GM12878 (cell line): Measurements from ENCODE around the gene CNNM3. TPM values are rescaled to one million over a fixed set of nuclear protein-coding genes. Genes with fewer than 3 reads are reported as not detected.
A peak's percentile ranks its signal among the peaks of the same experiment; 100 is the strongest.

Experiments
- ATF3 ChIP-seq: IDR thresholded peaks from 2 replicates; pipeline ENCODE4 v1.6.1; 2011; ENCODE audit warnings: low read depth, mild to moderate bottlenecking, low read length, moderate library complexity, borderline replicate concordance; ENCODE audit errors: extremely low read depth
- BRCA1 ChIP-seq: IDR thresholded peaks from 2 replicates; pipeline ENCODE4 v1.6.1; 2011; ENCODE audit warnings: low read depth, low read length, improper control_type of control experiment
- GATAD2B ChIP-seq: fragments of 450-650 bp; conservative IDR thresholded peaks from 2 replicates; pipeline ENCODE4 v1.6.1; 2017; ENCODE audit warnings: low read depth, mild to moderate bottlenecking, moderate library complexity
- HDAC6 ChIP-seq: fragments of 200-600 bp; sonication (generic); IDR thresholded peaks from one replicate; pipeline ENCODE4 v1.8.0; 2017; ENCODE audit warnings: antibody characterized with exemption; ENCODE audit not compliant: unreplicated experiment
- IRF4 ChIP-seq: IDR thresholded peaks from 2 replicates; pipeline ENCODE4 v1.6.1; 2011; ENCODE audit warnings: low read depth, low read length
- IRF5 ChIP-seq: fragments of 450-650 bp; IDR thresholded peaks from 2 replicates; pipeline ENCODE4 v1.6.1; 2017; ENCODE audit warnings: borderline replicate concordance
- NBN ChIP-seq: fragments of 450-650 bp; IDR thresholded peaks from 2 replicates; pipeline ENCODE4 v1.6.1; 2016
- NR2C2 ChIP-seq: IDR thresholded peaks from 2 replicates; pipeline ENCODE4 v1.6.1; 2011; ENCODE audit warnings: borderline replicate concordance, low read depth; ENCODE audit not compliant: control insufficient read depth, insufficient read length
- PML ChIP-seq: IDR thresholded peaks from 2 replicates; pipeline ENCODE4 v1.6.1; 2012; ENCODE audit warnings: low read length, inconsistent platforms
- POLR2A ChIP-seq: IDR thresholded peaks from 2 replicates; pipeline ENCODE4 v1.6.1; 2011; ENCODE audit warnings: low read depth, mild to moderate bottlenecking, low read length
- RAD21 ChIP-seq: IDR thresholded peaks from 2 replicates; pipeline ENCODE4 v1.6.1; 2011; ENCODE audit warnings: mild to moderate bottlenecking, low read depth, low read length, moderate library complexity; ENCODE audit not compliant: insufficient read depth
- RBBP5 ChIP-seq: fragments of 200-600 bp; sonication (generic); conservative IDR thresholded peaks from 2 replicates; pipeline ENCODE4 v1.6.1; 2016
- RFX5 ChIP-seq: IDR thresholded peaks from 2 replicates; pipeline ENCODE4 v1.6.1; 2011; ENCODE audit warnings: low read depth, low read length, improper control_type of control experiment
- SMAD1 ChIP-seq: fragments of 450-650 bp; IDR thresholded peaks from 2 replicates; pipeline ENCODE4 v1.6.1; 2018; ENCODE audit warnings: mild to moderate bottlenecking, low read depth; ENCODE audit not compliant: partially characterized antibody
- WRNIP1 ChIP-seq: IDR thresholded peaks from 2 replicates; pipeline ENCODE4 v1.6.1; 2011; ENCODE audit warnings: low read depth, low read length, improper control_type of control experiment, borderline replicate concordance
- polyA plus RNA-seq, 11 experiments: library from polyadenylated mRNA; depleted of rRNA in 4 of 11; unstranded in 6 of 11; stranded (reverse) in 5 of 11; fragments of >200 nt; fragmentation: Nextera tagmentation in 4 of 11; fragmentation: Illumina TruSeq in 1 of 11; extraction: Ambion mirVana in 4 of 11; extraction: Trizol in 1 of 11; gene quantifications; 1 replicate in 1 of 11; 2 replicates in 10 of 11; pipeline versions ENCODE4 v1.2.1 to v1.2.3, GENCODE V29; 2011 to 2016; ENCODE audit warnings: inconsistent platforms in 2 of 11, missing spikeins in 2 of 11, low read depth in 1 of 11
- total RNA-seq, 4 experiments: library from RNA; depleted of rRNA in 3 of 4; stranded (reverse); fragments of >200 nt in 3 of 4; fragmentation: Illumina TruSeq in 1 of 4; extraction: Trizol in 1 of 4; gene quantifications; 2 replicates each; pipeline versions ENCODE4 v1.2.1 to v1.2.3, GENCODE V29; 2013 to 2021
- TF ChIP-seq, protein P1 (sequence below): fragments of 450-650 bp; IDR thresholded peaks from 2 replicates; pipeline ENCODE4 v1.6.1; 2017; ENCODE audit warnings: mild to moderate bottlenecking, moderate library complexity
- TF ChIP-seq, protein P2 (sequence below): fragments of 450-650 bp; formaldehyde crosslinking; IDR thresholded peaks from 2 replicates; pipeline ENCODE4 v1.4.0; 2022; ENCODE audit warnings: mild to moderate bottlenecking, moderate library complexity
- TF ChIP-seq, protein P3 (sequence below), 3 experiments: IDR thresholded peaks in 2 of 3; conservative IDR thresholded peaks in 1 of 3; 2 replicates each; pipeline ENCODE4 v1.5.1; 2011; ENCODE audit warnings: low read depth in 3 of 3, low read length in 3 of 3, mild to moderate bottlenecking in 3 of 3, control low read depth in 2 of 3, moderate library complexity in 2 of 3, inconsistent platforms in 1 of 3, mixed read lengths in 1 of 3; ENCODE audit not compliant: control insufficient read depth in 2 of 3, insufficient read depth in 1 of 3; ENCODE audit errors: extremely low read depth in 1 of 3

Gene CNNM3
- total and polyA plus RNA-seq, 10 of the 15 experiments (the other 5 are each of a cell fraction or from before 2014, with no cell fraction given): 0.72 to 14.3 (median 4.0) TPM

- TF ChIP-seq, protein P1, sequence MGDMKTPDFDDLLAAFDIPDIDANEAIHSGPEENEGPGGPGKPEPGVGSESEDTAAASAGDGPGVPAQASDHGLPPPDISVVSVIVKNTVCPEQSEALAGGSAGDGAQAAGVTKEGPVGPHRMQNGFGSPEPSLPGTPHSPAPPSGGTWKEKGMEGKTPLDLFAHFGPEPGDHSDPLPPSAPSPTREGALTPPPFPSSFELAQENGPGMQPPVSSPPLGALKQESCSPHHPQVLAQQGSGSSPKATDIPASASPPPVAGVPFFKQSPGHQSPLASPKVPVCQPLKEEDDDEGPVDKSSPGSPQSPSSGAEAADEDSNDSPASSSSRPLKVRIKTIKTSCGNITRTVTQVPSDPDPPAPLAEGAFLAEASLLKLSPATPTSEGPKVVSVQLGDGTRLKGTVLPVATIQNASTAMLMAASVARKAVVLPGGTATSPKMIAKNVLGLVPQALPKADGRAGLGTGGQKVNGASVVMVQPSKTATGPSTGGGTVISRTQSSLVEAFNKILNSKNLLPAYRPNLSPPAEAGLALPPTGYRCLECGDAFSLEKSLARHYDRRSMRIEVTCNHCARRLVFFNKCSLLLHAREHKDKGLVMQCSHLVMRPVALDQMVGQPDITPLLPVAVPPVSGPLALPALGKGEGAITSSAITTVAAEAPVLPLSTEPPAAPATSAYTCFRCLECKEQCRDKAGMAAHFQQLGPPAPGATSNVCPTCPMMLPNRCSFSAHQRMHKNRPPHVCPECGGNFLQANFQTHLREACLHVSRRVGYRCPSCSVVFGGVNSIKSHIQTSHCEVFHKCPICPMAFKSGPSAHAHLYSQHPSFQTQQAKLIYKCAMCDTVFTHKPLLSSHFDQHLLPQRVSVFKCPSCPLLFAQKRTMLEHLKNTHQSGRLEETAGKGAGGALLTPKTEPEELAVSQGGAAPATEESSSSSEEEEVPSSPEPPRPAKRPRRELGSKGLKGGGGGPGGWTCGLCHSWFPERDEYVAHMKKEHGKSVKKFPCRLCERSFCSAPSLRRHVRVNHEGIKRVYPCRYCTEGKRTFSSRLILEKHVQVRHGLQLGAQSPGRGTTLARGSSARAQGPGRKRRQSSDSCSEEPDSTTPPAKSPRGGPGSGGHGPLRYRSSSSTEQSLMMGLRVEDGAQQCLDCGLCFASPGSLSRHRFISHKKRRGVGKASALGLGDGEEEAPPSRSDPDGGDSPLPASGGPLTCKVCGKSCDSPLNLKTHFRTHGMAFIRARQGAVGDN: no peak
- TF ChIP-seq PML (peak; percentile 59; the same call in 1 of the 2 replicates), IRF4 (no peak), NBN (peak; percentile 60; the same call in 1 of the 2 replicates), NR2C2 (no peak), WRNIP1 (no peak), RFX5 (no peak), GATAD2B (peak; percentile 67), BRCA1 (no peak), IRF5 (no peak), HDAC6 (no peak), SMAD1 (no peak), RBBP5 (no peak), POLR2A (no peak; the same call in 1 of the 2 replicates), RAD21 (no peak; the same call in 1 of the 2 replicates), ATF3 (no peak)
- TF ChIP-seq, protein P2, sequence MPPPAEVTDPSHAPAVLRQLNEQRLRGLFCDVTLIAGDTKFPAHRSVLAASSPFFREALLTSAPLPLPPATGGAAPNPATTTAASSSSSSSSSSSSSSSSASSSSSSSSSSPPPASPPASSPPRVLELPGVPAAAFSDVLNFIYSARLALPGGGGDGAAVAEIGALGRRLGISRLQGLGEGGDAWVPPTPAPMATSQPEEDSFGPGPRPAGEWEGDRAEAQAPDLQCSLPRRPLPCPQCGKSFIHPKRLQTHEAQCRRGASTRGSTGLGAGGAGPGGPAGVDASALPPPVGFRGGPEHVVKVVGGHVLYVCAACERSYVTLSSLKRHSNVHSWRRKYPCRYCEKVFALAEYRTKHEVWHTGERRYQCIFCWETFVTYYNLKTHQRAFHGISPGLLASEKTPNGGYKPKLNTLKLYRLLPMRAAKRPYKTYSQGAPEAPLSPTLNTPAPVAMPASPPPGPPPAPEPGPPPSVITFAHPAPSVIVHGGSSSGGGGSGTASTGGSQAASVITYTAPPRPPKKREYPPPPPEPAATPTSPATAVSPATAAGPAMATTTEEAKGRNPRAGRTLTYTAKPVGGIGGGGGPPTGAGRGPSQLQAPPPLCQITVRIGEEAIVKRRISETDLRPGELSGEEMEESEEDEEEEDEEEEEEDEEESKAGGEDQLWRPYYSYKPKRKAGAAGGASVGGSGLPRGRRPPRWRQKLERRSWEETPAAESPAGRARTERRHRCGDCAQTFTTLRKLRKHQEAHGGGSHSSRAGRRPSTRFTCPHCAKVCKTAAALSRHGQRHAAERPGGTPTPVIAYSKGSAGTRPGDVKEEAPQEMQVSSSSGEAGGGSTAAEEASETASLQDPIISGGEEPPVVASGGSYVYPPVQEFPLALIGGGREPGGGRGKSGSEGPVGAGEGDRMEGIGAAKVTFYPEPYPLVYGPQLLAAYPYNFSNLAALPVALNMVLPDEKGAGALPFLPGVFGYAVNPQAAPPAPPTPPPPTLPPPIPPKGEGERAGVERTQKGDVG: no peak
- TF ChIP-seq, protein P3, sequence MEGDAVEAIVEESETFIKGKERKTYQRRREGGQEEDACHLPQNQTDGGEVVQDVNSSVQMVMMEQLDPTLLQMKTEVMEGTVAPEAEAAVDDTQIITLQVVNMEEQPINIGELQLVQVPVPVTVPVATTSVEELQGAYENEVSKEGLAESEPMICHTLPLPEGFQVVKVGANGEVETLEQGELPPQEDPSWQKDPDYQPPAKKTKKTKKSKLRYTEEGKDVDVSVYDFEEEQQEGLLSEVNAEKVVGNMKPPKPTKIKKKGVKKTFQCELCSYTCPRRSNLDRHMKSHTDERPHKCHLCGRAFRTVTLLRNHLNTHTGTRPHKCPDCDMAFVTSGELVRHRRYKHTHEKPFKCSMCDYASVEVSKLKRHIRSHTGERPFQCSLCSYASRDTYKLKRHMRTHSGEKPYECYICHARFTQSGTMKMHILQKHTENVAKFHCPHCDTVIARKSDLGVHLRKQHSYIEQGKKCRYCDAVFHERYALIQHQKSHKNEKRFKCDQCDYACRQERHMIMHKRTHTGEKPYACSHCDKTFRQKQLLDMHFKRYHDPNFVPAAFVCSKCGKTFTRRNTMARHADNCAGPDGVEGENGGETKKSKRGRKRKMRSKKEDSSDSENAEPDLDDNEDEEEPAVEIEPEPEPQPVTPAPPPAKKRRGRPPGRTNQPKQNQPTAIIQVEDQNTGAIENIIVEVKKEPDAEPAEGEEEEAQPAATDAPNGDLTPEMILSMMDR (IDR thresholded peaks at IDR 0.05 in 2 of 3, conservative IDR thresholded peaks at IDR 0.05 in 1 of 3; ENCODE audit: control insufficient read depth in 2 of 3, extremely low read depth in 1 of 3, insufficient read depth in 1 of 3, low read depth in 3 of 3, low read length in 3 of 3): no peak
These were observed 43.0 kb upstream of the CNNM3 start (continued) for GRCh38 chr2:96772903-96773671.
